Measurements from ENCODE around the gene SCD. TPM values are rescaled to one million over a fixed set of nuclear protein-coding genes. Genes with fewer than 3 reads are reported as not detected.

Gene SCD
- total and polyA plus RNA-seq, 9 of the 15 experiments (the other 6 are each of a cell fraction or from before 2014, with no cell fraction given), result 114 to 486 (median 188) TPM

DNA sequence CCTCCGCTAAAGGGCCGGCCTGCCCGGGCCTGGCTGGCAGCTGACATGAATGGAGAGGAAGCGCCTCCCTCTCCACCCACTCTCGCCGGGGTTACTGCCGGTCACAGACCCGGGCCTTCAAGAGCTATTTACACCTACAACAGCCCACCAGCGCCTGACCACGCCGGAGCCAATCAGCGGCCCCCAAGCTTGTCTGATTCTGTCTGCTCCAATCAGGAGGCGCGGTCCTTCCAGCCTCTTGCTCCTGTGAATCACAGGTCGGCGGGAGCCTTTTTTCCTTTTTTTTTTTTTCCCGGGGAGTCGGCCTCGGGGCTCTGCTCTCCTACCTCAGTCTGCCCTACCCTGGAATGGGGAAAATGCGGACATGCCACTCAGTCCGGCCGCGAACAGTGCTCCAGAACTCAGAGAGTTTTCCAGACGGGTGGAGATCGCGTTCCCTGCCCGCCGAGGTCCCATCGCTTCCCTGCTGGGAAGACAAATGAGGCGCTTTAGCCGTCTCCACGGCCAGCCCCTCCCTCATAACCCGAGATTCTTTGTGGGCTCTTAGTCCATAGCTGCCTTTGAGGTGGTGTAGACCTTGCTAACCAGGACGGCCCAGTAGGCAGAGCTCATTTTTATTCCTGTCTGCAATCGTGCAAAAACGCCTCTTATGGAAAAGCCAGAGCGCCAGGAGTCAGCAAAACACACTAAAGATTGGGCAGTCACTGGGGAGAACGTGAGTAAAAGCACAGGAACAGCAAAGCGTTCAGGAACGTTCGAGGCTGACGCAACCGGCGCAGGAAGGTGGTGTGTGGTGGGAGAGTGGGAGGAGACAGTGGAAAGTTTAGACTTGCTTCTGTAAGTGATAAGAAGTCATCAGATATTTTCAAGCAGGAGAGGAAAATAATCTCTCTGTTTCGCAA is 26.5 kb downstream of the SCD start (continued):
- TF ChIP-seq ZBTB2 (IDR thresholded peaks at IDR 0.05) (no peak), HDAC8 (tag; IDR thresholded peaks at IDR 0.05) (no peak), PYGO2 (tag; IDR thresholded peaks at IDR 0.05) (no peak), TCF7 (IDR thresholded peaks at IDR 0.05; ENCODE audit: borderline replicate concordance) (no peak), RFX7 (CRISPR knock-in tag; IDR thresholded peaks at IDR 0.05) (no peak), AFF4 (CRISPR knock-in tag; IDR thresholded peaks at IDR 0.05) (peak; percentile 3), ZNF12 (CRISPR knock-in tag; IDR thresholded peaks at IDR 0.05) (peak; percentile 75), ZNF311 (CRISPR knock-in tag; IDR thresholded peaks at IDR 0.05) (no peak), ZNF551 (CRISPR knock-in tag; IDR thresholded peaks at IDR 0.05) (no peak)
- TF ChIP-seq, protein P1, sequence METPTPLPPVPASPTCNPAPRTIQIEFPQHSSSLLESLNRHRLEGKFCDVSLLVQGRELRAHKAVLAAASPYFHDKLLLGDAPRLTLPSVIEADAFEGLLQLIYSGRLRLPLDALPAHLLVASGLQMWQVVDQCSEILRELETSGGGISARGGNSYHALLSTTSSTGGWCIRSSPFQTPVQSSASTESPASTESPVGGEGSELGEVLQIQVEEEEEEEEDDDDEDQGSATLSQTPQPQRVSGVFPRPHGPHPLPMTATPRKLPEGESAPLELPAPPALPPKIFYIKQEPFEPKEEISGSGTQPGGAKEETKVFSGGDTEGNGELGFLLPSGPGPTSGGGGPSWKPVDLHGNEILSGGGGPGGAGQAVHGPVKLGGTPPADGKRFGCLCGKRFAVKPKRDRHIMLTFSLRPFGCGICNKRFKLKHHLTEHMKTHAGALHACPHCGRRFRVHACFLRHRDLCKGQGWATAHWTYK (CRISPR knock-in tag; IDR thresholded peaks at IDR 0.05), result no peak; the same call in 1 of the 2 replicates
- TF ChIP-seq, protein P2, sequence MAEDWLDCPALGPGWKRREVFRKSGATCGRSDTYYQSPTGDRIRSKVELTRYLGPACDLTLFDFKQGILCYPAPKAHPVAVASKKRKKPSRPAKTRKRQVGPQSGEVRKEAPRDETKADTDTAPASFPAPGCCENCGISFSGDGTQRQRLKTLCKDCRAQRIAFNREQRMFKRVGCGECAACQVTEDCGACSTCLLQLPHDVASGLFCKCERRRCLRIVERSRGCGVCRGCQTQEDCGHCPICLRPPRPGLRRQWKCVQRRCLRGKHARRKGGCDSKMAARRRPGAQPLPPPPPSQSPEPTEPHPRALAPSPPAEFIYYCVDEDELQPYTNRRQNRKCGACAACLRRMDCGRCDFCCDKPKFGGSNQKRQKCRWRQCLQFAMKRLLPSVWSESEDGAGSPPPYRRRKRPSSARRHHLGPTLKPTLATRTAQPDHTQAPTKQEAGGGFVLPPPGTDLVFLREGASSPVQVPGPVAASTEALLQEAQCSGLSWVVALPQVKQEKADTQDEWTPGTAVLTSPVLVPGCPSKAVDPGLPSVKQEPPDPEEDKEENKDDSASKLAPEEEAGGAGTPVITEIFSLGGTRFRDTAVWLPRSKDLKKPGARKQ (CRISPR knock-in tag; IDR thresholded peaks at IDR 0.05), result no peak
- TF ChIP-seq, protein P3, sequence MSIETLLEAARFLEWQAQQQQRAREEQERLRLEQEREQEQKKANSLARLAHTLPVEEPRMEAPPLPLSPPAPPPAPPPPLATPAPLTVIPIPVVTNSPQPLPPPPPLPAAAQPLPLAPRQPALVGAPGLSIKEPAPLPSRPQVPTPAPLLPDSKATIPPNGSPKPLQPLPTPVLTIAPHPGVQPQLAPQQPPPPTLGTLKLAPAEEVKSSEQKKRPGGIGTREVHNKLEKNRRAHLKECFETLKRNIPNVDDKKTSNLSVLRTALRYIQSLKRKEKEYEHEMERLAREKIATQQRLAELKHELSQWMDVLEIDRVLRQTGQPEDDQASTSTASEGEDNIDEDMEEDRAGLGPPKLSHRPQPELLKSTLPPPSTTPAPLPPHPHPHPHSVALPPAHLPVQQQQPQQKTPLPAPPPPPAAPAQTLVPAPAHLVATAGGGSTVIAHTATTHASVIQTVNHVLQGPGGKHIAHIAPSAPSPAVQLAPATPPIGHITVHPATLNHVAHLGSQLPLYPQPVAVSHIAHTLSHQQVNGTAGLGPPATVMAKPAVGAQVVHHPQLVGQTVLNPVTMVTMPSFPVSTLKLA (conservative IDR thresholded peaks at IDR 0.05), result peak; percentile 16 to 45; a peak in 2 of 4 replicates
- TF ChIP-seq, protein P4, sequence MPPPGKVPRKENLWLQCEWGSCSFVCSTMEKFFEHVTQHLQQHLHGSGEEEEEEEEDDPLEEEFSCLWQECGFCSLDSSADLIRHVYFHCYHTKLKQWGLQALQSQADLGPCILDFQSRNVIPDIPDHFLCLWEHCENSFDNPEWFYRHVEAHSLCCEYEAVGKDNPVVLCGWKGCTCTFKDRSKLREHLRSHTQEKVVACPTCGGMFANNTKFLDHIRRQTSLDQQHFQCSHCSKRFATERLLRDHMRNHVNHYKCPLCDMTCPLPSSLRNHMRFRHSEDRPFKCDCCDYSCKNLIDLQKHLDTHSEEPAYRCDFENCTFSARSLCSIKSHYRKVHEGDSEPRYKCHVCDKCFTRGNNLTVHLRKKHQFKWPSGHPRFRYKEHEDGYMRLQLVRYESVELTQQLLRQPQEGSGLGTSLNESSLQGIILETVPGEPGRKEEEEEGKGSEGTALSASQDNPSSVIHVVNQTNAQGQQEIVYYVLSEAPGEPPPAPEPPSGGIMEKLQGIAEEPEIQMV (tag; conservative IDR thresholded peaks at IDR 0.05; ENCODE audit: low read depth), result no peak
